HCT116 (cell line): ENCODE data around the gene CACNA1C.

Experiments used
- CEBPB ChIP-seq: IDR thresholded peaks from 2 replicates; pipeline ENCODE4 v1.6.1; 2012; ENCODE audit warnings: low read depth
- CTCF ChIP-seq, 3 experiments: fragments of 200-600 bp in 1 of 3; sonication (generic) in 1 of 3; IDR thresholded peaks in 2 of 3; conservative IDR thresholded peaks in 1 of 3; 2 replicates each; pipeline ENCODE4 v1.5.1; 2012 to 2017; ENCODE audit warnings: low read depth in 2 of 3, low read length in 2 of 3, antibody characterized with exemption in 1 of 3, borderline replicate concordance in 1 of 3, control low read depth in 1 of 3, mild to moderate bottlenecking in 1 of 3, mixed read lengths in 1 of 3, mixed run types in 1 of 3, moderate library complexity in 1 of 3; ENCODE audit not compliant: insufficient read depth in 1 of 3
- EZH2 ChIP-seq: fragments of 200-600 bp; sonication (generic); IDR thresholded peaks from 2 replicates; pipeline ENCODE4 v1.6.1; 2017; ENCODE audit warnings: antibody characterized with exemption, mixed run types
- EZH2phosphoT487 ChIP-seq: fragments of 200-600 bp; IDR thresholded peaks from 2 replicates; pipeline ENCODE4 v1.6.1; 2018; ENCODE audit warnings: antibody characterized with exemption, borderline replicate concordance
- MAX ChIP-seq: IDR thresholded peaks from 2 replicates; pipeline ENCODE4 v1.6.1; 2012
- POLR2A ChIP-seq: IDR thresholded peaks from 2 replicates; pipeline ENCODE4 v1.7.0; 2011; ENCODE audit warnings: borderline replicate concordance; ENCODE audit not compliant: insufficient read depth, insufficient read length; ENCODE audit errors: extremely low read depth
- POLR2AphosphoS5 ChIP-seq: IDR thresholded peaks from 2 replicates; pipeline ENCODE4 v1.6.1; 2011; ENCODE audit warnings: mild to moderate bottlenecking, low read depth, low read length, moderate library complexity
- RAD21 ChIP-seq: IDR thresholded peaks from 2 replicates; pipeline ENCODE4 v1.6.1; 2012; ENCODE audit warnings: low read depth, mild to moderate bottlenecking
- REST ChIP-seq: IDR thresholded peaks from 2 replicates; pipeline ENCODE4 v1.6.1; 2012; ENCODE audit warnings: low read depth
- TCF7L2 ChIP-seq: IDR thresholded peaks from 2 replicates; pipeline ENCODE4 v1.7.0; 2011; ENCODE audit warnings: borderline replicate concordance, inconsistent platforms; ENCODE audit not compliant: insufficient read depth, insufficient read length; ENCODE audit errors: extremely low read depth
- ZNF274 ChIP-seq: fragments of 200-500 bp; sonication (Bioruptor generic); IDR thresholded peaks from 2 replicates; pipeline ENCODE4 v1.6.1; 2014; ENCODE audit warnings: mild to moderate bottlenecking, low read depth, low read length, inconsistent platforms

GRCh38 chr12:2528001-2528400 lies 475.2 kb downstream of the CACNA1C start:
- TF ChIP-seq EZH2phosphoT487 = no peak
- TF ChIP-seq REST = no peak
- TF ChIP-seq MAX = no peak
- TF ChIP-seq CTCF (IDR thresholded peaks at IDR 0.05 in 2 of 3, conservative IDR thresholded peaks at IDR 0.05 in 1 of 3; ENCODE audit: borderline replicate concordance in 1 of 3, insufficient read depth in 1 of 3, low read depth in 2 of 3, low read length in 2 of 3) = no peak
- TF ChIP-seq POLR2A = no peak
- TF ChIP-seq ZNF274 = no peak
- TF ChIP-seq EZH2 = no peak
- no peak for TF ChIP-seq RAD21
- TF ChIP-seq TCF7L2 = no peak
- TF ChIP-seq CEBPB = no peak
- TF ChIP-seq POLR2AphosphoS5 = no peak
